ENCODE data around the gene MROH9.

DNA sequence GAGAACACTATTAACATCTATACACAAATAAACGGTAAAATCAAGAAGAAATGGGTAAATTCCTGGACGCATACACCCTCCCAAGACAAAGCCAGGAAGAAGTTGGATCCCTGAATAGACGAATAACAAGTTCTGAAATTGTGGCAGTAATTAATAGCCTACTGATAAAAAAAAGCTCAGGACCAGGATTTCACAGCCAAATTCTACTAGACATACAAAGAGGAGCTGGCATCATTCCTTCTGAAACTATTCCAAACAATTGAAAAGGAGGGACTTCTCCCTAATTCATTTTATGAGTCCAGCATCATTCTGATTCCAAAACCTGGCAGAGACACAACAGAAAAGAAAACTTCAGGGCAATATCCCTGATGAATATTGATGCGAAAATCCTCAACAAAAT is 84.6 kb downstream of the MROH9 start:
- TF ChIP-seq CTCF (IDR thresholded peaks at IDR 0.05) (no peak), EP300 (IDR thresholded peaks at IDR 0.05) (no peak), POLR2AphosphoS5 (IDR thresholded peaks at IDR 0.05) (no peak), POLR2A (IDR thresholded peaks at IDR 0.05) (no peak)

Data from gastroesophageal sphincter (tissue), 3 donors.